ENCODE data around the gene PRDM1.

PRDM1 gene

GRCh38 chr6:106126482-106126881 lies 40.3 kb downstream of the PRDM1 start:
- no peak overlapping the region for H3K27ac ChIP-seq (ENCODE audit: low read depth, low read length)
- no peaks in the 10 kb centered on the region for H3K4me1 ChIP-seq (ENCODE audit: control insufficient read depth, insufficient read depth, low read length)
- no peaks in the 10 kb centered on the region for H3K36me3 ChIP-seq (ENCODE audit: control insufficient read depth, insufficient read depth, low read length)
- H3K27me3 ChIP-seq (ENCODE audit: control insufficient read depth, insufficient read depth, low read length), result no peaks in the 10 kb centered on the region
- no peak overlapping the region for H3K9ac ChIP-seq (ENCODE audit: low read length)
- H3K4me3 ChIP-seq (ENCODE audit: low read length), result no peak overlapping the region

DNA sequence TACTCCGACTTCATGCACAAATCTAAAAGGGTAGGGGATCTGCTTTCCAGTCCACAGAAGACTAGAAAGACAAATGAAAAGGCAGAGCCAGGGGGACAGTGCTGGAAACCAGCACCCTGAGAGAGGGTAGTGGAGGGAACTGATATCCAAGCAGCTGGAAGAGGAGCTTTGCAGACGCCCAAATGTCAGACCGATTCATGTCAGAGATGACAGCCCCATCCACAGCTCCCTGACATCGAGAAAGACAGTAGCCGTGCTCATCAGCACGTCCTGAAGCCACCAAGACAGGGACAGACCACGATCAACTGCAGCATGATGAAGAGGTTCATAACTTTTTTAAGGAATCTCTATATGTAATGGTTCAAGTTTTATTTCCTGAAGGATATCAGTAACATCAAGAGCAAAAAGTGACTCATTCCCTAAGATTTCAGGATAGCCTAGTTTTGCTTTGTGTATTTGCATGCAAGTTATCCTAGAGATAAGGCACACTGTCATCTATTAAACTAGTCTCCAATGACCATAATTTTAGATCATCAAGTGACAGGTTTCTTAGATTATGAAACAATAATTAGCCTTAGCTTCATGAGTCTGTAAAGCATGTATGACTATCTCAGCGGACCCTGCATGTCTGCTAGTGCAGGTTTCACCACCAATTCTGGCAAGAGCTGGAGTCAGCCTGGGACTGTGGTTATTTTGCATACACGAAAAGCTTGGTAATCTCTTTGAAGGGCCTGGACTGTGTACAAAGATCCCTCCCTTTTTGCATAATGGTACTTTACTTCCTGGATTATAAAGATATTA lies 43.0 kb downstream of the PRDM1 start:
- Histone ChIP-seq H3K27ac (ENCODE audit: low read depth, low read length) (no peak overlapping the region), H3K4me1 (ENCODE audit: control insufficient read depth, insufficient read depth, low read length) (no peaks in the 10 kb centered on the region), H3K36me3 (ENCODE audit: control insufficient read depth, insufficient read depth, low read length) (no peaks in the 10 kb centered on the region), H3K9ac (ENCODE audit: low read length) (no peak overlapping the region), H3K4me3 (ENCODE audit: low read length) (no peak overlapping the region), H3K27me3 (ENCODE audit: control insufficient read depth, insufficient read depth, low read length) (no peaks in the 10 kb centered on the region)

DNA sequence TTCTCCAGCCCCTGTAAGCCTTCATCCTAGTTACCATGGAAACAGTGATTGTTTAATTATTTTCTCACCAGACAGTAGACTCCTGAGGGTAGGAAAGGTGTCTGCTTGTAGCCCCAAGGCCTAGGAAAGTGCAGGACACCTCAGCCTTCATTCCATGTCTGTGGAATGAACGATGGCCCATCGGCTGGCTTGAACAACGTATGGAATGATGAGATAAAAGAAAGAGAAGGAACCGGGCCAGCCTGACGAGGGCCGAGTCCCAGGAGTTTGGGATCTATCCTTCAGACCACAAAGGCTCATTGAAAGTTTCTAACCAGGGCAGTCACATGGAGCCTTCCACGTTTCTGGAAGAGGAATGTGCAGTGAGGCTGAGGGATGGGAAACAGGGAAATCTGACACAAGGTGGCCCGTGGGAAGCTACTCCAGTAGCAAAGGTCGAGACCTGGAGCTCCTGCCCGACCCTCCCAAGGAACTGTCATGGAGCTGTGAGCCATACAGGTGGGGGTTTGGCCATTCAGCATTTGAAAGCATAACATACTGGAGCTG lies 46.1 kb downstream of the PRDM1 start:
- Histone ChIP-seq H3K4me3 (ENCODE audit: low read length) (no peak overlapping the region), H3K27me3 (ENCODE audit: control insufficient read depth, insufficient read depth, low read length) (no peaks in the 10 kb centered on the region), H3K4me1 (ENCODE audit: control insufficient read depth, insufficient read depth, low read length) (no peaks in the 10 kb centered on the region), H3K27ac (ENCODE audit: low read depth, low read length) (no peak overlapping the region), H3K36me3 (ENCODE audit: control insufficient read depth, insufficient read depth, low read length) (no peaks in the 10 kb centered on the region), H3K9ac (ENCODE audit: low read length) (no peak overlapping the region)

- H3K27me3 ChIP-seq (ENCODE audit: control insufficient read depth, insufficient read depth, low read length), result no peaks in the 10 kb centered on the region
- no peak overlapping the region for H3K4me3 ChIP-seq (ENCODE audit: low read length)
- no peak overlapping the region for H3K27ac ChIP-seq (ENCODE audit: low read depth, low read length)
- no peak overlapping the region for H3K9ac ChIP-seq (ENCODE audit: low read length)
- H3K36me3 ChIP-seq (ENCODE audit: control insufficient read depth, insufficient read depth, low read length), result no peaks in the 10 kb centered on the region
- H3K4me1 ChIP-seq (ENCODE audit: control insufficient read depth, insufficient read depth, low read length), result no peaks in the 10 kb centered on the region
Measured at GRCh38 chr6:106133040-106133439, 46.9 kb downstream of the PRDM1 start.

DNA sequence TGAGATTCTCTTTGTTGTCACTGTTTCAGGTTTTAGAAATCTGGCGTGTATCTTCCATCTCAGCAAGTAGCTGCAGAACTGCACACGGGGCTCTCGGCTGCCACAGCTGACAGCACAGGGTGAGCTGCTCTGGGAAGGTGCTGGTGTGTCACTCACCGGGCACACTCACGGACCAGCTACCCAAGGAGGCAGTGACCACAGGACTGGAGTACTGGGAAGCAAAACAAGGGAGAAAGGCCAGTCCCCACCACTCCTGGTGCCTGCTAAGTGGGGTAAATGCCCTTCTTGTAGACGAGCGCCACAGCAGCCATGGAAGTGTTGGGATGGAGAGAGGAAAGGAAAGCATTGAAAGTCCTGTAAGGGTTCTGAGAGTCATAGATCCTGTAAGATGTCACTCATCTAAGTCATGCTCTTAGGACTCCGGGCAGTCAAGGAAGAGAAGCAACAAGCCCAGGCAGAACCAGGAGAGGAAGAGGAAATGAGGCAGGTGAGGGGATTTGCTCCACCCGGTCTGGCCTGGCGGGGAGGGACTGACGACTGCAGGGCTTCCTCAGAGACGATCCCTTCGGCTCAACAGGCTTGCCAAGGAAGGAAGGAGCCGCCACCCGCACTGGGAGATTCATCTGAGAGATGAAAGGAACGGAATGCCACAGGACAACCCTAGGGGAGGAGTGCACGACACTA lies 48.1 kb downstream of the PRDM1 start:
- Histone ChIP-seq H3K27ac (ENCODE audit: low read depth, low read length) (no peak overlapping the region), H3K27me3 (ENCODE audit: control insufficient read depth, insufficient read depth, low read length) (no peaks in the 10 kb centered on the region), H3K9ac (ENCODE audit: low read length) (no peak overlapping the region), H3K4me1 (ENCODE audit: control insufficient read depth, insufficient read depth, low read length) (no peaks in the 10 kb centered on the region), H3K36me3 (ENCODE audit: control insufficient read depth, insufficient read depth, low read length) (no peaks in the 10 kb centered on the region), H3K4me3 (ENCODE audit: low read length) (no peak overlapping the region)

DNA sequence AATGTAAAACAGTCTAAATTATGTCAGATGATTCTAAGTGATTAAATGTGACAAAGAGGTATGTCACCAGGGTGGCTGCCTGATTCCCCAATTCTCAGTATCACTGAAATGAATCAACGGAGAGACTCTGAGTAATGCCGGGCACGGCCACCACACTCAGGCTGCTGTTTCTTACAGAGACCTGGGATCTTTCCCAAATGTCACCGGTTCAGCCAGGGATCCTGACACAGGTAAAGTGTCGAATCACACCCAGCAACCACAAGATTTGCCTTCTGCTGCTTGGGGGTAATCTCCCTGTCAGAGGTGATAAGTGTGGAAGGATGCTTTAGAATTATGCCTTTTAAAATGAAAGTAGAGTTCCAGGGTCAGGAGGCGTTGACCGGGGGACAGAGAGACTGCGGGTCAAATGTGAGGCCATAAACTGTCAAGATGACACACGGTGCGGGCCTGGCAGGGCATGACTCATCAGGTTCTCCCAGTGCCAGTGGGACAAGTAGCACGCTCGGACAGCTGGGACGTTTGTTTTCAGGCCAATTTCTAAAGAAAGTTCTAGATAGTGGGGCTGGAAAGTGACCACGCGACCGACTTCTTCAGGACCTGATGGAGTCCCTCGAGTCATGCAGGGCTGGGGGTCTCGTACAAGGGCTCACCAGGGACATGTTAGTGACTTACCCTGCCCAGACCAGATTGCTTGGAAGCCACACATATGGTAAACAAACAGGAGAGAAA lies 48.9 kb downstream of the PRDM1 start:
- no peaks in the 10 kb centered on the region for H3K36me3 ChIP-seq (ENCODE audit: control insufficient read depth, insufficient read depth, low read length)
- no peak overlapping the region for H3K4me3 ChIP-seq (ENCODE audit: low read length)
- no peak overlapping the region for H3K27ac ChIP-seq (ENCODE audit: low read depth, low read length)
- H3K4me1 ChIP-seq (ENCODE audit: control insufficient read depth, insufficient read depth, low read length), result no peaks in the 10 kb centered on the region
- H3K27me3 ChIP-seq (ENCODE audit: control insufficient read depth, insufficient read depth, low read length), result no peaks in the 10 kb centered on the region
- no peak overlapping the region for H3K9ac ChIP-seq (ENCODE audit: low read length)

GRCh38 chr6:106135911-106136571 lies 49.9 kb downstream of the PRDM1 start:
- Histone ChIP-seq H3K36me3 (ENCODE audit: control insufficient read depth, insufficient read depth, low read length) (no peaks in the 10 kb centered on the region), H3K9ac (ENCODE audit: low read length) (no peak overlapping the region), H3K4me1 (ENCODE audit: control insufficient read depth, insufficient read depth, low read length) (no peaks in the 10 kb centered on the region), H3K27ac (ENCODE audit: low read depth, low read length) (no peak overlapping the region), H3K4me3 (ENCODE audit: low read length) (no peak overlapping the region), H3K27me3 (ENCODE audit: control insufficient read depth, insufficient read depth, low read length) (no peaks in the 10 kb centered on the region)

DNA sequence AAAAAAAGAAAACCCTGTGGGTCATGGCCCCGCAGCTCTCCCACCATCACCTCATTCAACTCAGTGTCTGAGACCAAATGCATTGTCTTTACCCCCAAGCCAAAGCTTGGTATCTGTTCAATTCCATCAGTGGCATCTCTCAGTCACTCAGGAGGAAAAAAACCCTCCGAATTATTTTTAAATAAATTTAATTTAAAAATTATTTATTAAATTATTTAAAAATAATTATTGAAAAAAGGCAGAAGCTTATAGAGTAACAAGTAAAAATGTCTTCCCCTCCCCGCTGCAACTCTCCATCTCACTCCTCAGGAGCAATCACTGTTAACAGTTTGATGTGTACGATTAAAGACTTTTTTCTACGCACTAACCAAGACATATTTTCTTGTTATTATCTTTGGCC lies 50.7 kb downstream of the PRDM1 start:
- Histone ChIP-seq H3K9ac (ENCODE audit: low read length) (no peak overlapping the region), H3K27me3 (ENCODE audit: control insufficient read depth, insufficient read depth, low read length) (no peaks in the 10 kb centered on the region), H3K4me3 (ENCODE audit: low read length) (no peak overlapping the region), H3K36me3 (ENCODE audit: control insufficient read depth, insufficient read depth, low read length) (no peaks in the 10 kb centered on the region), H3K27ac (ENCODE audit: low read depth, low read length) (no peak overlapping the region), H3K4me1 (ENCODE audit: control insufficient read depth, insufficient read depth, low read length) (no peaks in the 10 kb centered on the region)

DNA sequence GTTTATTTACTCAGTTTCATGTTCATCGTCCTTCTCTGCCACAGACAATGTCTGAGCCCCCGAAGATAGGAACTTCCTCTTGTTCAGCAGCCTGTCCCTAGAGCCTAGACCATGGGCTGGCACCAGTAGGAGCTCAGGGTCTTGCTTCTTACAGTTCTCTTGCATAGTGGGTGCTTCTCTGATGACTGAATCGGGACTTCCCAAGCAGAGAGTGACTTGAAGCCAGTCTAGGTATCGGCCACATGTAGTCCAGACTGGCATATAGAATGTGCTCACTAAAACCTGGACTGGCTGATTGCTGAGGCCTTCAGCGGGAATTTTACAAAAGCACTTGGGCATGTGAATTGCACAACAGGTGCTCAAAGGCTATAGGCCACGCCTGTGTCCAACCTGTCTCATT lies 52.0 kb downstream of the PRDM1 start:
- Histone ChIP-seq H3K36me3 (ENCODE audit: control insufficient read depth, insufficient read depth, low read length) (no peaks in the 10 kb centered on the region), H3K27ac (ENCODE audit: low read depth, low read length) (no peak overlapping the region), H3K4me1 (ENCODE audit: control insufficient read depth, insufficient read depth, low read length) (no peaks in the 10 kb centered on the region), H3K4me3 (ENCODE audit: low read length) (no peak overlapping the region), H3K9ac (ENCODE audit: low read length) (no peak overlapping the region), H3K27me3 (ENCODE audit: control insufficient read depth, insufficient read depth, low read length) (no peaks in the 10 kb centered on the region)

- no peak overlapping the region for H3K4me3 ChIP-seq (ENCODE audit: low read length)
- no peak overlapping the region for H3K27ac ChIP-seq (ENCODE audit: low read depth, low read length)
Measured at GRCh38 chr6:106141441-106142237, 55.5 kb downstream of the PRDM1 start.

DNA sequence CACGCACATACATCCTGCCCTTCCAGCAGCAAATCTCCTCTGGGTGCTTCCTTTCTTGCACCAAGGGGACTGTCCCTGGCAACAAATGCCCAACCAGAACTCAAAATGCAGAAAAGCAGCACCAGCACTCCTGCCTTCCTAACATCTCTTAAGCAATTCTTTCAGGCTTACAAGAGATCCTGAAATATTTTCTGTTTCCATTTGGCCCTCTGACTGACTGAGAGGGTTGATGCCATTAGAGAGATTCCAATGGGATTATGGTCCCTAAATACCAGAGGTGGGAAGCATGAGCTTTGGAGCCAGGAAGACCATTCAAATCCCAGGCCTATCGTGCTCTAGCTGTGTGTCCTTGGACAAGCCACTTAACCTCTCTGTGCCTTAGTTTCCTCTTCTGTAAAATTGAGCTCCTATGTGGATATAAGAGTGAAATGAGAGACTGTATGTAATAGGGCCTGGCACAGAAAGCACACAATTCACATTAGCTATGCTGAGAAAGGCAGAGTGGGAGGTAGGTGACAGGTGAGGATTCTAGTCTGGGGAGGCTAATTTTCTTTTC lies 56.8 kb downstream of the PRDM1 start:
- Histone ChIP-seq H3K4me3 (ENCODE audit: low read length) (no peak overlapping the region), H3K9ac (ENCODE audit: low read length) (no peak overlapping the region), H3K36me3 (ENCODE audit: control insufficient read depth, insufficient read depth, low read length) (no peaks in the 10 kb centered on the region), H3K4me1 (ENCODE audit: control insufficient read depth, insufficient read depth, low read length) (no peaks in the 10 kb centered on the region), H3K27me3 (ENCODE audit: control insufficient read depth, insufficient read depth, low read length) (no peaks in the 10 kb centered on the region), H3K27ac (ENCODE audit: low read depth, low read length) (no peak overlapping the region)

More at GRCh38 chr6:106141441-106142237, 55.5 kb downstream of the PRDM1 start:
- no peaks in the 10 kb centered on the region for H3K4me1 ChIP-seq (ENCODE audit: control insufficient read depth, insufficient read depth, low read length)
- H3K27me3 ChIP-seq (ENCODE audit: control insufficient read depth, insufficient read depth, low read length), result no peaks in the 10 kb centered on the region
- H3K36me3 ChIP-seq (ENCODE audit: control insufficient read depth, insufficient read depth, low read length), result no peaks in the 10 kb centered on the region
- H3K9ac ChIP-seq (ENCODE audit: low read length), result no peak overlapping the region
